Activated CD8-positive, alpha-beta T cell treated with anti-CD3 and anti-CD28 coated beads for 36 hours (primary cell): ENCODE measurements around the gene BPIFB1. TPM values are rescaled to one million over a fixed set of nuclear protein-coding genes. Genes with fewer than 3 reads are reported as not detected.

Experiments
- ATAC-seq: fragments of 200-7000 bp; cut with Tn5 transposase; one replicate; pipeline ENCODE4 v1.10.0; 2021; ENCODE audit warnings: mild to moderate bottlenecking, moderate library complexity
- CTCF ChIA-PET: fragments of 350-600 bp; sonication (Branson Sonifier 250); formaldehyde crosslinking; loops from one replicate; lab custom pipeline; 2021; ENCODE audit warnings: antibody characterized with exemption; lab: Charles Lee
- POLR2A ChIA-PET: fragments of 350-600 bp; sonication (Branson Sonifier 250); formaldehyde crosslinking; loops from one replicate; lab custom pipeline; 2021; ENCODE audit warnings: antibody characterized with exemption; lab: Charles Lee
- DNase-seq: peaks from one replicate; pipeline ENCODE4 v3.0.0-alpha.2; 2020
- H3K27ac Mint-ChIP-seq: one replicate; pipeline ENCODE4 v1.8.0; 2021; ENCODE audit warnings: mild to moderate bottlenecking, mixed read lengths
- H3K27me3 Mint-ChIP-seq: one replicate; pipeline ENCODE4 v1.8.0; 2021; ENCODE audit warnings: mixed read lengths
- H3K36me3 Mint-ChIP-seq: one replicate; pipeline ENCODE4 v1.8.0; 2021; ENCODE audit warnings: low read depth, mixed read lengths
- H3K4me1 Mint-ChIP-seq: one replicate; pipeline ENCODE4 v1.8.0; 2021; ENCODE audit warnings: low read depth, mixed read lengths
- H3K4me3 Mint-ChIP-seq: one replicate; pipeline ENCODE4 v1.8.0; 2021; ENCODE audit warnings: mild to moderate bottlenecking, moderate library complexity, mixed read lengths
- H3K9me3 Mint-ChIP-seq: one replicate; pipeline ENCODE4 v1.8.0; 2021; ENCODE audit warnings: mixed read lengths
- CTCF ChIP-seq: fragments of 200-600 bp; IDR thresholded peaks from one replicate; pipeline ENCODE4 v1.8.0; 2022; ENCODE audit warnings: antibody characterized with exemption, mild to moderate bottlenecking
- intact Hi-C: fragments of 100-400 bp; cut with micrococcal nuclease; formaldehyde crosslinking; loops from one replicate; pipeline ENCODE4 v1.10.0; 2022
- total RNA-seq, 2 experiments: library from RNA; stranded (reverse); gene quantifications; one replicate each; pipeline ENCODE4 v1.2.3, GENCODE V29; 2021

The BPIFB1 gene
- total RNA-seq, 2 experiments from 2014 or later, result not detected

- ChIA-PET POLR2A (no interaction called here), CTCF (no interaction called here)
- H3K4me3 Mint-ChIP-seq, result no peak overlapping the region
- no peaks in the 10 kb centered on the region for H3K36me3 Mint-ChIP-seq
- H3K9me3 Mint-ChIP-seq, result no peaks in the 10 kb centered on the region
- H3K4me1 Mint-ChIP-seq, result no peaks in the 10 kb centered on the region
- no peak overlapping the region for H3K27ac Mint-ChIP-seq
- intact Hi-C loops, result no loop called here
- DNase-seq (no peak), ATAC-seq (no peak)
- H3K27me3 Mint-ChIP-seq, result no peaks in the 10 kb centered on the region
- no peak for TF ChIP-seq CTCF
Observed at GRCh38 chr20:33242319-33243100, 40.5 kb upstream of the BPIFB1 start.

DNA sequence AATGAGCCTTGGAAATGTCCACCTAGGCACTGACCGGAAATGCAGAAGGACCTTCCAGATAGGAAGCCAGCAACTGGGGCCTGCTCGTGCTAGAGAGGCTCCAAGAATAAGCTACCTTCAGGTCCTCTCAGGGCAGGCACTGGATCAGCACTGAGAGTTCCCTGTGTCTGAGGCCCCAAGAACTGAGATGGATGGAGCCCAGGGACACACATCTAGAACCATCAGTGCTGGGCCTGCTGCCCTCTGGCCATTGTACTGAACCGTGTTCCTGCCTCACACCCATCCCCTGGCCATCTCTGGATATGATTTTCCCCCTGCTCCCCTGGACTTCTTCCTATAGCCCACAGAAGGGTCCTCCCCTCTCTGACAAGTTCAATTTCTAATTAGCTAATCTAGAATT is 36.9 kb upstream of the BPIFB1 start:
- H3K9me3 Mint-ChIP-seq, result no peaks in the 10 kb centered on the region
- no peaks in the 10 kb centered on the region for H3K36me3 Mint-ChIP-seq
- H3K4me3 Mint-ChIP-seq, result no peak overlapping the region
- H3K27ac Mint-ChIP-seq, result no peak overlapping the region
- ATAC-seq, result no peak
- TF ChIP-seq CTCF, result no peak
- DNase-seq, result no peak
- intact Hi-C loops, result no loop called here
- ChIA-PET CTCF (interaction anchor here (1.3 to 1.8 kb wide), 3 partner anchors 11 to 46 kb away, joined by 3 to 6 read pairs (median 3); no protein-coding TSS in a partner anchor), POLR2A (no interaction called here)
- H3K27me3 Mint-ChIP-seq, result no peaks in the 10 kb centered on the region
- no peaks in the 10 kb centered on the region for H3K4me1 Mint-ChIP-seq

- no peak for TF ChIP-seq CTCF
- no peak for DNase-seq
- CTCF ChIA-PET, result interaction anchor here (2.0 kb wide), 1 partner anchor 12 kb away, joined by 4 read pairs; no protein-coding TSS in a partner anchor
- no peaks in the 10 kb centered on the region for H3K4me1 Mint-ChIP-seq
- no peak overlapping the region for H3K4me3 Mint-ChIP-seq
- POLR2A ChIA-PET, result no interaction called here
- H3K9me3 Mint-ChIP-seq, result no peaks in the 10 kb centered on the region
- intact Hi-C loops, result no loop called here
- H3K36me3 Mint-ChIP-seq, result no peaks in the 10 kb centered on the region
- no peak for ATAC-seq
- H3K27me3 Mint-ChIP-seq, result peaks cover 2% of the 10 kb centered on the region
- H3K27ac Mint-ChIP-seq, result no peak overlapping the region
Observed at GRCh38 chr20:33249456-33249855, 33.6 kb upstream of the BPIFB1 start.

- intact Hi-C loops, result no loop called here
- DNase-seq (no peak), ATAC-seq (no peak)
- ChIA-PET POLR2A (no interaction called here), CTCF (no interaction called here)
- no peak for TF ChIP-seq CTCF
- Mint-ChIP-seq H3K4me1 (no peaks in the 10 kb centered on the region), H3K27ac (no peak overlapping the region), H3K9me3 (no peaks in the 10 kb centered on the region), H3K36me3 (no peaks in the 10 kb centered on the region), H3K27me3 (peaks cover 4% of the 10 kb centered on the region), H3K4me3 (no peak overlapping the region)
Observed at GRCh38 chr20:33250666-33251065, 32.3 kb upstream of the BPIFB1 start.

DNA sequence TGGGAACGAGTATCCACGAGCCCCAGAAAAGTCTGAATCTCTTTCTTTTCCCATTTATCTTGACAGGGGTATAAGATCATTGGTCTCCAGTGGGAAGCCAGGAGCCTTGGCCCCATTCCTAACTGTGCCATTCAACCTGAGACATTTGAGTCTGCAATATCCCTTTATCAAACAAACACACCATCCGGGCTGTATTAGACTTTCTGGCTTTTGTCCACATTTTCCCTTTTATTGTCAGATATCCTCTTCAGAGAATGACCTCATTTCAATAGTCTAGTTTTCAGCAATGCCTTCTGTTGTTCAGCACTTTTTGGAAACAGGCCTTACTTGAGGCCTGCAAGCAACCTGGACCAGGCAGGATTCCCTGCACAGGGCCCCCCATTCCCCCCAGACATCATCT is 31.5 kb upstream of the BPIFB1 start:
- H3K9me3 Mint-ChIP-seq, result no peaks in the 10 kb centered on the region
- CTCF ChIA-PET, result no interaction called here
- POLR2A ChIA-PET, result interaction anchor here (1.0 kb wide), 1 partner anchor 94 kb away, joined by 3 read pairs; no protein-coding TSS in a partner anchor

More for the DNA sequence above, 31.5 kb upstream of the BPIFB1 start:
- ATAC-seq (no peak), DNase-seq (no peak)
- no peak overlapping the region for H3K4me3 Mint-ChIP-seq
- H3K36me3 Mint-ChIP-seq, result no peaks in the 10 kb centered on the region
- H3K4me1 Mint-ChIP-seq, result no peaks in the 10 kb centered on the region
- no peak overlapping the region for H3K27ac Mint-ChIP-seq
- no peak for TF ChIP-seq CTCF
- peaks cover 4% of the 10 kb centered on the region for H3K27me3 Mint-ChIP-seq
- intact Hi-C loops, result no loop called here
